SK-N-SH treated with all-trans-retinoic acid at 6 μM for 48 hours (cell line): ENCODE results near the gene SLC37A4.

Source experiments
- ATAC-seq: fragments of 200-7000 bp; cut with Tn5 transposase; 3 replicates; pipeline ENCODE4 v1.9.1; 2020; ENCODE audit warnings: mild to moderate bottlenecking, moderate library complexity
- ARNTL ChIP-seq: fragments of 450-650 bp; formaldehyde crosslinking; IDR thresholded peaks from 2 replicates; pipeline ENCODE4 v1.5.0; 2020; ENCODE audit warnings: low read depth, mild to moderate bottlenecking, moderate library complexity, borderline replicate concordance
- CREB5 ChIP-seq: fragments of 250-450 bp; sonication (Bioruptor Pico); IDR thresholded peaks from 2 replicates; pipeline ENCODE4 v1.5.1; 2020; ENCODE audit warnings: low read depth, mild to moderate bottlenecking, moderate library complexity
- CSDC2 ChIP-seq: fragments of 250-450 bp; sonication (Bioruptor Pico); IDR thresholded peaks from 2 replicates; pipeline ENCODE4 v1.5.0; 2020; ENCODE audit warnings: mild to moderate bottlenecking, moderate library complexity
- CSRNP3 ChIP-seq: fragments of 250-450 bp; sonication (Bioruptor Pico); IDR thresholded peaks from 2 replicates; pipeline ENCODE4 v1.5.1; 2021; ENCODE audit warnings: mild to moderate bottlenecking, moderate library complexity
- ESRRG ChIP-seq: fragments of 250-450 bp; sonication (Bioruptor Pico); IDR thresholded peaks from 2 replicates; pipeline ENCODE4 v1.6.1; 2021; ENCODE audit warnings: mild to moderate bottlenecking
- GLIS3 ChIP-seq: fragments of 250-450 bp; sonication (Bioruptor Pico); IDR thresholded peaks from 2 replicates; pipeline ENCODE4 v1.5.0; 2020; ENCODE audit warnings: mild to moderate bottlenecking, moderate library complexity
- ISL1 ChIP-seq: fragments of 250-450 bp; sonication (Bioruptor Pico); IDR thresholded peaks from 2 replicates; pipeline ENCODE4 v2.1.2; 2022; ENCODE audit warnings: mild to moderate bottlenecking, moderate library complexity
- OSR1 ChIP-seq: fragments of 250-450 bp; sonication (Bioruptor Pico); IDR thresholded peaks from 2 replicates; pipeline ENCODE4 v1.8.0; 2022; ENCODE audit warnings: moderate library complexity, mild to moderate bottlenecking, inconsistent platforms
- PATZ1 ChIP-seq: fragments of 250-450 bp; sonication (Bioruptor Pico); IDR thresholded peaks from 2 replicates; pipeline ENCODE4 v1.8.0; 2020; ENCODE audit warnings: mild to moderate bottlenecking, moderate library complexity, borderline replicate concordance
- POU6F1 ChIP-seq: fragments of 250-450 bp; sonication (Bioruptor Pico); IDR thresholded peaks from 2 replicates; pipeline ENCODE4 v1.8.0; 2021; ENCODE audit warnings: low read depth, mild to moderate bottlenecking, moderate library complexity, borderline replicate concordance
- PPARA ChIP-seq: fragments of 250-450 bp; sonication (Bioruptor Pico); IDR thresholded peaks from 2 replicates; pipeline ENCODE4 v1.5.0; 2020; ENCODE audit warnings: mild to moderate bottlenecking, borderline replicate concordance
- SNAI2 ChIP-seq: fragments of 250-450 bp; sonication (Bioruptor Pico); IDR thresholded peaks from 2 replicates; pipeline ENCODE4 v1.5.0; 2020; ENCODE audit warnings: mild to moderate bottlenecking, moderate library complexity
- TOX ChIP-seq: fragments of 250-450 bp; sonication (Bioruptor Pico); IDR thresholded peaks from 2 replicates; pipeline ENCODE4 v1.8.0; 2021; ENCODE audit warnings: mild to moderate bottlenecking, moderate library complexity, borderline replicate concordance
- ZC3H10 ChIP-seq: fragments of 250-450 bp; sonication (Bioruptor Pico); IDR thresholded peaks from 2 replicates; pipeline ENCODE4 v1.5.1; 2021; ENCODE audit warnings: mild to moderate bottlenecking, moderate library complexity
- ZFP3 ChIP-seq: fragments of 250-450 bp; sonication (Bioruptor Pico); IDR thresholded peaks from 2 replicates; pipeline ENCODE4 v1.5.0; 2020; ENCODE audit warnings: mild to moderate bottlenecking, moderate library complexity
- ZFP30 ChIP-seq: fragments of 450-650 bp; formaldehyde crosslinking; IDR thresholded peaks from 2 replicates; pipeline ENCODE4 v1.5.0; 2022; ENCODE audit warnings: mild to moderate bottlenecking, moderate library complexity
- ZNF70 ChIP-seq: fragments of 450-650 bp; formaldehyde crosslinking; IDR thresholded peaks from 2 replicates; pipeline ENCODE4 v1.5.0; 2020; ENCODE audit warnings: mild to moderate bottlenecking, moderate library complexity
- ZNF8 ChIP-seq: fragments of 450-650 bp; formaldehyde crosslinking; IDR thresholded peaks from 2 replicates; pipeline ENCODE4 v1.5.0; 2020; ENCODE audit warnings: mild to moderate bottlenecking, moderate library complexity

The SLC37A4 gene

GRCh38 chr11:119027561-119028345 is 2.9 kb downstream of the SLC37A4 start (continued):
- TF ChIP-seq PPARA (CRISPR knock-in tag) (no peak), POU6F1 (CRISPR knock-in tag) (no peak)

GRCh38 chr11:119026970-119027369 is 3.7 kb downstream of the SLC37A4 start:
- ATAC-seq, result no peak
- TF ChIP-seq CSRNP3 (CRISPR knock-in tag) (no peak), ISL1 (CRISPR knock-in tag) (no peak), POU6F1 (CRISPR knock-in tag) (no peak), ARNTL (CRISPR knock-in tag) (no peak), ZNF8 (CRISPR knock-in tag) (no peak), ZC3H10 (CRISPR knock-in tag) (no peak), CSDC2 (CRISPR knock-in tag) (no peak), ZNF70 (no peak), SNAI2 (CRISPR knock-in tag) (no peak), GLIS3 (CRISPR knock-in tag) (no peak), OSR1 (CRISPR knock-in tag) (no peak), PATZ1 (CRISPR knock-in tag) (no peak), TOX (CRISPR knock-in tag) (no peak), ZFP30 (CRISPR knock-in tag) (no peak), CREB5 (no peak)

- TF ChIP-seq ISL1 (CRISPR knock-in tag) (no peak), ZFP3 (no peak), ZFP30 (CRISPR knock-in tag) (no peak), TOX (CRISPR knock-in tag) (no peak), ZC3H10 (CRISPR knock-in tag) (no peak), CSRNP3 (CRISPR knock-in tag) (no peak), ESRRG (CRISPR knock-in tag) (no peak), ZNF70 (no peak), ZNF8 (CRISPR knock-in tag) (no peak), POU6F1 (CRISPR knock-in tag) (no peak), PATZ1 (CRISPR knock-in tag) (no peak)
- ATAC-seq, result no peak
These were observed 4.5 kb downstream of the SLC37A4 start for GRCh38 chr11:119025978-119026766.
